Subcutaneous adipose tissue (tissue), 4 donors: ENCODE results near the gene AP1B1. TPM values are rescaled to one million over a fixed set of nuclear protein-coding genes. Genes with fewer than 3 reads are reported as not detected.

Source experiments
- total RNA-seq, 4 donors: library from RNA; depleted of rRNA; stranded (reverse); fragments of >200 nt; gene quantifications; one replicate each; pipeline ENCODE4 v1.1.0, GENCODE V29; 2016
- TF ChIP-seq, protein P1 (sequence below): fragments of 450-650 bp; IDR thresholded peaks from one replicate; pipeline ENCODE4 v1.5.1; 2016; ENCODE audit warnings: low read depth, mild to moderate bottlenecking, control low read depth, antibody characterized with exemption, moderate library complexity

AP1B1 gene
- total RNA-seq, 4 donors from 2014 or later, result 49.7 to 81.1 (median 60.1) TPM

DNA sequence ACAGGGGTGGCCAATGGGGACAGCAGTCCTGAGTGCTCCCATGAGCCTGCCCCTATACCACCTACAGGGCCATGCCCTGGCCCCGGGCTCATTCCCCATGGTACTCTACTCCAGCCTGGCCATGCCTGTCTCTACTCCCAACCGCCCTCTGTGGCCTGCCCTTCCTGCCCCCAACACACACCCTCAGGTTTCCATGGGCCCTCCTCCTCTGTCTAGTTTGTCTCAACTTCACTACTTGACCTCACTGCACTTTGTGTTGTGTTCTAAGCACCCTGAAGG, 46.6 kb downstream of the AP1B1 start:
- TF ChIP-seq, protein P1, sequence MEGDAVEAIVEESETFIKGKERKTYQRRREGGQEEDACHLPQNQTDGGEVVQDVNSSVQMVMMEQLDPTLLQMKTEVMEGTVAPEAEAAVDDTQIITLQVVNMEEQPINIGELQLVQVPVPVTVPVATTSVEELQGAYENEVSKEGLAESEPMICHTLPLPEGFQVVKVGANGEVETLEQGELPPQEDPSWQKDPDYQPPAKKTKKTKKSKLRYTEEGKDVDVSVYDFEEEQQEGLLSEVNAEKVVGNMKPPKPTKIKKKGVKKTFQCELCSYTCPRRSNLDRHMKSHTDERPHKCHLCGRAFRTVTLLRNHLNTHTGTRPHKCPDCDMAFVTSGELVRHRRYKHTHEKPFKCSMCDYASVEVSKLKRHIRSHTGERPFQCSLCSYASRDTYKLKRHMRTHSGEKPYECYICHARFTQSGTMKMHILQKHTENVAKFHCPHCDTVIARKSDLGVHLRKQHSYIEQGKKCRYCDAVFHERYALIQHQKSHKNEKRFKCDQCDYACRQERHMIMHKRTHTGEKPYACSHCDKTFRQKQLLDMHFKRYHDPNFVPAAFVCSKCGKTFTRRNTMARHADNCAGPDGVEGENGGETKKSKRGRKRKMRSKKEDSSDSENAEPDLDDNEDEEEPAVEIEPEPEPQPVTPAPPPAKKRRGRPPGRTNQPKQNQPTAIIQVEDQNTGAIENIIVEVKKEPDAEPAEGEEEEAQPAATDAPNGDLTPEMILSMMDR, result no peak

DNA sequence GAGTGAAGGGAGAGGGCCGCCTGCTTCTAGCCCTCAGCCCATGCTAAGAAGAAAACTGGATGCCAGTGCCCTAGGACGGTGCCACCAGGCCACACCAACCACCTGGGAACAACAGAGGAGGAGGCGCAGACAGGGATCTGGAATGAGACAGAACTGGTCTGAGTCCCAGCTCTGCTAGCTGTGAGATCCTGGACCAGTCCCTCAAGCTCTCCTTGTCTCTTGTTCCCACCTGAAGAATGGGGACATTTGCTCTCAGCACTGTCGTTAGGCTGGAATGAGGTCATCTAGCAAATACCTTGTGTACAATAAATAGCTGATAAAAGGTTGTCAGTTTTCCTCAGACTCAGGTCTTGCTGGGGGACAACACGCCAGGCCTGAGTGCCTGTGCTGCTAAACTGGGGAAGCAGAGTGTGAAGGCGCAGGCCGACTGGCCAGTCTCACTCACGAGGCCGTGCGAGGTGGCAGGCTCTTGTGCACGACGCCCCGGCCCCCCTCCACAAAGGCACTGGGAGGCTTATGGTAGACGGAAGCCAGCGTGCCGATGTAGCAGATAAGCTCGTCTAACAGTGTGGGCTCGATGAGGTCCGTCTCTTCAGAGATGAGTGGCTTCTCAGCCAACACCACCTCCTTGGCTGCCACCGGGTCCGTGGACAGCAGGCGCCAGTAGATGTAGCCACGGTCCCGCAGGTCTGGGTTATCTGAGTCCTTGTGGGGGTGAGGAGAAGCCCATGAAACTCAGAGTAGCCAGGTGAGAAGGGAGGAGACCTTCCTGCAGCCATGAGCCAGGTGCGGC, 47.1 kb downstream of the AP1B1 start:
- TF ChIP-seq, protein P1, result no peak

DNA sequence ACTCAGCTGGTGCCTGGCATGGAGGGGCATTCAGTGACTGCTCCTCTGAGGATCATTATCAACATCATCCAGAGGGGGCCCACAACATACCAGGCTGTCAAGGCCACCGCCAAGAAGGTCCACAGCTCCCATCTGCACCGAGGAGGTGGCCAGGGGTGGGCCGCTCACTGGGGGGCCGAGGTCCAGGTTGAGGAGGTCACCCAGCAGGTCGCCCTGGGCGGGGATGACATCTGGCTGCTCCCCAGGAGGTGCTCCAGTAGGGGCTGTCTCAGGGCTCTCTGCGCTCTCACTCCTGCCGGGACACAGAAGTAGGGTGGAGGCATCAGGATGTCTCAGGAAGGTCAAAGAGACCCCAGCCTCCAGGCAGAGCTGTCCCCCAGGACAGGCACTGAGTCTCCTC, 47.8 kb downstream of the AP1B1 start:
- TF ChIP-seq, protein P1, result no peak

DNA sequence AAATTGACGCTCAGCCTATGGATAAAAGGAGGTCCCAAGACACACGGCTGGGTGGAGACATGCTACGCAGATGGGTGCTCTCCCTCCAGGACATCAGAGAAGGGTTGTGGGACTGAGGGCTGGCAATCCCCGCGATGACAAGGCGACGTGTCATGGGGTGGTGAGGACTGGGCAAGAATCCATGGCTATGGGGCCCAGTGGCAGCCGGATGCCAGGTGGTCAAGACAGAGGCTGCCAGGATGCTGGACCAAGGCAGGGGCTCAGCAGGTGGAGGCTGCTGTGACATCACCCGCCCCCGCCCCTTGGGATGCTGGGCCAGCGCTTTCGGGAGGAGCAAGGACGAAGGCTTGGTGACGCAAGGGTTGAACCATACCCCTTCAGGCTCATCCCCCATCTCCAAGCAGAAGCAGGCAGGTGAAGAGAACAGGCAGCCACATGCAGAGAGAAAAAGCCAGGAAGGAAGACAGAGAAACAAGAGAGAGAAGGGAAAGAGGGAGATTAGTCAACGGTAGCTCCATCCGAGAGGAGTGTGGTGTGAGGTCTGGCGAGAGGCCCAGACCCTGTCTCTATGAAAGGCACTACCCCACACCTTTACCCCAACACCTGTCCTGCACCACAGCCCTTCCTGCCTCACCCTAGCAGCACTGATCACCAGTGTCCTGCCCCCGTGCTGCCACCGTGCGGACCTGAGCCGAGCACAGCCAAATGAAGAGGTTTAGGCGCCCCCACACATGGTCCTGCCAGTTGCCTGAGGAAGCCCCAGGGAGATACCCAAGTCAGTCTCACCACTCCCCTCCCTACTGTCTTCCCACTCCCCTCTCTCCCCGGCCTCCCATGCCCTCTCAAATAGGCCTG, 48.8 kb downstream of the AP1B1 start:
- TF ChIP-seq, protein P1, result no peak

DNA sequence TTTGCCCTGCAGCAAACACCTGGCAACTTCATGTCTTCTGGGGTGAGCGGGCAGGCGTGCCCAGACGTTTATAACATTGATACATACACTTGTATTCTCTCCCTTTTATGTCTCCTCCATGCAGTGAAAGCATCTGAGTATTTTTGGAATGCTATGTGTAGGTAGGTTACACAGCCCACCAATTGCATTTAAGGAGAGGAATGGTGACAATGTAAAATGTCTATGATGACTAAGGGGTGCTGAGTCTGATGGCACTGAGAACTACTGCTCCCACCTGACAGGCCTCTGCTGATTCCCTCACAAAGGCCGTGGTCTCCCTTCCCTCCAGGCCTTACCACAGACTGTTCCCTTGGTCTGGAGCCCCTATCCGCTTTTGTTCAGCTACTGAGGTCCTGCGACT, 50.0 kb downstream of the AP1B1 start:
- TF ChIP-seq, protein P1, result no peak

DNA sequence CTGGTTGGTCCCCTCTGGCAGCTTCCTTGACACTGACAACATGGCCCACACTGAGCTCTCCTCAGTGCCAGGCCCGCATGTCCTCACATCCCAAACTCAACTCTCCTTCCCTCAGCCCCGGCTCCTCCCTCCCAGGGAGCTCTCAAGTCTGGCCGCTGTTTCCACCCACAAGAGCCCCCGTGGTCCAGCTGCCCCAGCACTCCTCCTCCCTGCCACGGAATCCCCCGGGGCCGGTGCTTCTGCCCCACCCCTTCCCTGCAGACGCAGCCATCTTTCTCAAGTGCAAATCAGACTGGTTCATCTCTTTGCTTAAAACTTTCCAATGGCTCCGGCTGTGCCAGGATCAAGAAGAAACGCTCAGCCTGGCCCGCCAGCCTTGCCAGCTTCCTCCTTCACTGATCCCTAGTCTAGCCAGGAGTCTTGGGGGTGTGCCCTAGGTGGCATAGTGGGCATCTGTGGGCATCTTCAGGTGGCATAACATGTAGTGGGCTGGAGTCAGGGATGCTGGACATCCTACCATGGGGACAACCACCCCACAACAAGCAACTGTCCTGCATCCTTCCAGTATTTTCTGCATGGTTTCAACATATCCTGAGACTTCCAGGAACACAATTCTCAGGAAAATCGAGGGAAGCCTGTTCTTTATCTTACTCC, 50.6 kb downstream of the AP1B1 start:
- TF ChIP-seq, protein P1, result no peak
